ENCODE measurements around the gene SUCLG1.

SUCLG1 gene

GRCh38 chr2:84467389-84467788, 8.3 kb upstream of the SUCLG1 start:
- in situ Hi-C loops (cut with HindIII; ENCODE audit: low sequenced_read_pairs), result no loop called here

GRCh38 chr2:84461310-84461709, 2.2 kb upstream of the SUCLG1 start:
- in situ Hi-C loops (cut with HindIII; ENCODE audit: low sequenced_read_pairs), result no loop called here

- in situ Hi-C loops (cut with HindIII; ENCODE audit: low sequenced_read_pairs), result no loop called here
Observed at GRCh38 chr2:84460670-84461069, 1.6 kb upstream of the SUCLG1 start.

GRCh38 chr2:84459944-84460429, 907 bp upstream of the SUCLG1 start:
- in situ Hi-C loops (cut with HindIII; ENCODE audit: low sequenced_read_pairs), result no loop called here

GRCh38 chr2:84458551-84459017, 496 bp downstream of the SUCLG1 start:
- in situ Hi-C loops (cut with HindIII; ENCODE audit: low sequenced_read_pairs), result no loop called here

- in situ Hi-C loops (cut with HindIII; ENCODE audit: low sequenced_read_pairs), result no loop called here
Observed at GRCh38 chr2:84457686-84458085, 1.4 kb downstream of the SUCLG1 start.

GRCh38 chr2:84456156-84456555, 2.9 kb downstream of the SUCLG1 start:
- in situ Hi-C loops (cut with HindIII; ENCODE audit: low sequenced_read_pairs), result no loop called here

- in situ Hi-C loops (cut with HindIII; ENCODE audit: low sequenced_read_pairs), result no loop called here
Observed at GRCh38 chr2:84454581-84454980, 4.5 kb downstream of the SUCLG1 start.

GRCh38 chr2:84452624-84453023, 6.5 kb downstream of the SUCLG1 start:
- in situ Hi-C loops (cut with HindIII; ENCODE audit: low sequenced_read_pairs), result no loop called here

- in situ Hi-C loops (cut with HindIII; ENCODE audit: low sequenced_read_pairs), result no loop called here
Observed at GRCh38 chr2:84451579-84451978, 7.5 kb downstream of the SUCLG1 start.

GRCh38 chr2:84450288-84451227, 8.5 kb downstream of the SUCLG1 start:
- in situ Hi-C loops (cut with HindIII; ENCODE audit: low sequenced_read_pairs), result no loop called here

- in situ Hi-C loops (cut with HindIII; ENCODE audit: low sequenced_read_pairs), result no loop called here
Observed at GRCh38 chr2:84449711-84450110, 9.4 kb downstream of the SUCLG1 start.

GRCh38 chr2:84449055-84449454, 10.0 kb downstream of the SUCLG1 start:
- in situ Hi-C loops (cut with HindIII; ENCODE audit: low sequenced_read_pairs), result no loop called here

- in situ Hi-C loops (cut with HindIII; ENCODE audit: low sequenced_read_pairs), result no loop called here
Observed at GRCh38 chr2:84443477-84443876, 15.6 kb downstream of the SUCLG1 start.

- in situ Hi-C loops (cut with HindIII; ENCODE audit: low sequenced_read_pairs), result no loop called here
Observed at GRCh38 chr2:84442888-84443287, 16.2 kb downstream of the SUCLG1 start.

GRCh38 chr2:84441505-84441904, 17.6 kb downstream of the SUCLG1 start:
- in situ Hi-C loops (cut with HindIII; ENCODE audit: low sequenced_read_pairs), result no loop called here

GRCh38 chr2:84441036-84441435, 18.0 kb downstream of the SUCLG1 start:
- in situ Hi-C loops (cut with HindIII; ENCODE audit: low sequenced_read_pairs), result no loop called here

GRCh38 chr2:84435345-84436025, 23.6 kb downstream of the SUCLG1 start:
- in situ Hi-C loops (cut with HindIII; ENCODE audit: low sequenced_read_pairs), result no loop called here

GRCh38 chr2:84429328-84429727, 29.8 kb downstream of the SUCLG1 start:
- in situ Hi-C loops (cut with HindIII; ENCODE audit: low sequenced_read_pairs), result no loop called here

GRCh38 chr2:84427235-84428138, 31.6 kb downstream of the SUCLG1 start:
- in situ Hi-C loops (cut with HindIII; ENCODE audit: low sequenced_read_pairs), result no loop called here

GRCh38 chr2:84425310-84425709, 33.8 kb downstream of the SUCLG1 start:
- in situ Hi-C loops (cut with HindIII; ENCODE audit: low sequenced_read_pairs), result no loop called here
